ENCODE data around the gene DNLZ.

DNLZ gene

DNA sequence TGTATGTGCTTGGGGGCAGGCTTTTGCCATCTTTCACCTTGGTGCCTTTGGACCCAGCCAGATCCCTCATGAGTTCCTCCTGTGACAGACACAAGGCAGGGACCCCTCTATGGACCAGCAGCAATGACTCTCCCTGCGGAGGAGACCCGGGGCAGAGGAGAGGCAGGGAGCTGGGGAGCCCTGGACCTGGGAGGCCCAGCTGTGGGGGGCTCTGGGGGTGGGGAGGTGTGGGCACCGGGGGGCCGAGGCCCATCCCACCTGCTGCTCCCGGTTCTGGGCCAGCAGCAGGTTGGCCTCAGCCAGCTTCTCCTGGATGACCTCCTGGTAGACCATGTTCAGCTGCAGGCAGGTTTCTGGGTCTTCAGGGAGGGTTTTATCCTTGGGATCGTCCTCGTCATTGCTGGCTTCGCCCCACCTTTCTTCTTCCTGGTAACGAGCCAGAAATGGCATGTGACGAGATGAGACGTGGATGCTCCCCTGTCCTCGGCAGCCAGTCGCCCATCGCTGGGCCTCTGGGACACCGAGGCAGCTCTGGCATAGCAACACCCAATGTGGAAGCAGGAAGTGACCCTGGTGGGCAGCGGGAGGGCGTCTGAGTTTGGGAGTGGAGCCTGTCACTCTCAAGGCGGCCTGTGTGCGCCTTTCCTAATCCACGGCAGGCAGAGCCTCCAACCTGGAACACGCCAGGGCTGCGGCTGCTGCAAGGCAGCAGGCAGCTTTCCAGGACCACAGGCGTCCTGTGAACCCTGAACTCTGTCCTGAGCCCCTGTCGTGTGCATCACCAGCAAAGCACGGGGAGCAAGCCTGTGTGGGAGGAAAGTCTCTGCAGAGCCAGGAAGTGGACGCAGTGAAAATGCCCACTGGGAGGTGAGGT lies 32.0 kb upstream of the DNLZ start:
- DNase-seq = no peak

DNA sequence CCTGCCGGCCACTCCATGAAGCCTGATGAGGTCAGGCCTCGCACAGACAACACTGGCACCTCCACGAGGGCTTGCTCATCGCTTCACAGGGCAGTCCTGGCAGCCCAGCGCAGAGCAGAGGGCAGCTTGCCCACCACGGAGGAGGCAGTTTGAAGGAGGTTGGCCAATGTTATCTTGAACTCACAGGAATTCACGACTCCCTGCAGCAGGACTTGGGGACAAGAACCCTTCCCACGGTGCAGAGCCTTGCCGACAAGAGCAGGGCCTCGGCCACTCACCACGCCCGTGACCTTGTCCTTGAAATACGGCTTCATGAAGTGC lies 31.4 kb upstream of the DNLZ start:
- peak; percentile 50 for DNase-seq

DNA sequence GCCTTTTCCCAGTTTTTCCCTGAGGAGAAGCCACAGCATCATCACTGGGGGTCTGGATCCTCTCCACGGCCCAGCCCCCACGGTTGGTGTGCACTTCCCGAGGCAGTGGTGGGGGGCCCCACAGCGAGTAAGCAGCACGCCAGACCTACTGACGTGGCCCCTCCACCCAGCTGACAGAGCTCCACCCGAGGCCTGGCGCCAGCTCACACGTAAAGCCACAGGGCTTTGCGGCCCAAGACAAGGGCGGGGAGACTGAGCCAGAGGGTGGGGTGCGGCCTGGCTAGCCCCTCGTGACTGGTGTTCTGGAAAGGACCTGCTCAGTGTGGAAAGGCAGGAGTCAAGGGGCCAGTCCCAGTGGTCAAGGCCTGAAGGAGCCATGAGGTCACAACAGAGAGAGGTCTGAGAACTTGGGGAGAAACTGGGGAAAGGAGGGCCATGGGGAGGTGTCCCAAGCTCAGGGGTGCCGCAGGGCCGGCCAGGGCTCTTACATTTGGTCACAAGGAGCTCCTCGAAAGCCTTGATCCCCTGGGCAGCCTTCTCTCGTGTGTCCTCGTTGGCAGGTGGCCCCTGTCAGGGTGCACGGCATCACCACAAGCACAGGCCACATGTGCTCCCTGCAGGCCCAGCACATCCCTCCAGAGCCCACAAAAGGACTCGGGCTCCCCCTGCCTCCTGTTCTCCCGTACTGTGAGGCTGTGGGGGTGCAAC lies 30.9 kb upstream of the DNLZ start:
- peak; percentile 29 for DNase-seq

DNA sequence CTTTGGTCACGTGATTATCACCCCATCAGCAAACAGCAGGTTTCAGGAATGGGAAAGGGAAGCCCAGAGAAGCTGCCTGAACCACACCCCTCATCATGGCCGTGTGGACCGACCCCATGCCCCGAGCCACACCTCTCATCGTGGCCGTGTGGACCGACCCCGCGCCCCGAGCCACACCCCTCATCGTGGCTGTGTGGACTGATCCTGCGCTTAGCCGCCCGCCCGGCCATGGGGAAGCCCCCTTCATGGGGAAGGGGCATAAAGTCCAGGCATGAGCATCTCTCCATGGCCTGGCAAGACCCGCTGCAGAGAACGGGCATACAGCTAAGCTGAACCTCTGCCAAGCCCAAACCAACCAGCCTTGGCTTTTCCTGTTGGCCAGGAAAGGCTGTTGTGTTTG lies 30.0 kb upstream of the DNLZ start:
- DNase-seq = no peak

DNA sequence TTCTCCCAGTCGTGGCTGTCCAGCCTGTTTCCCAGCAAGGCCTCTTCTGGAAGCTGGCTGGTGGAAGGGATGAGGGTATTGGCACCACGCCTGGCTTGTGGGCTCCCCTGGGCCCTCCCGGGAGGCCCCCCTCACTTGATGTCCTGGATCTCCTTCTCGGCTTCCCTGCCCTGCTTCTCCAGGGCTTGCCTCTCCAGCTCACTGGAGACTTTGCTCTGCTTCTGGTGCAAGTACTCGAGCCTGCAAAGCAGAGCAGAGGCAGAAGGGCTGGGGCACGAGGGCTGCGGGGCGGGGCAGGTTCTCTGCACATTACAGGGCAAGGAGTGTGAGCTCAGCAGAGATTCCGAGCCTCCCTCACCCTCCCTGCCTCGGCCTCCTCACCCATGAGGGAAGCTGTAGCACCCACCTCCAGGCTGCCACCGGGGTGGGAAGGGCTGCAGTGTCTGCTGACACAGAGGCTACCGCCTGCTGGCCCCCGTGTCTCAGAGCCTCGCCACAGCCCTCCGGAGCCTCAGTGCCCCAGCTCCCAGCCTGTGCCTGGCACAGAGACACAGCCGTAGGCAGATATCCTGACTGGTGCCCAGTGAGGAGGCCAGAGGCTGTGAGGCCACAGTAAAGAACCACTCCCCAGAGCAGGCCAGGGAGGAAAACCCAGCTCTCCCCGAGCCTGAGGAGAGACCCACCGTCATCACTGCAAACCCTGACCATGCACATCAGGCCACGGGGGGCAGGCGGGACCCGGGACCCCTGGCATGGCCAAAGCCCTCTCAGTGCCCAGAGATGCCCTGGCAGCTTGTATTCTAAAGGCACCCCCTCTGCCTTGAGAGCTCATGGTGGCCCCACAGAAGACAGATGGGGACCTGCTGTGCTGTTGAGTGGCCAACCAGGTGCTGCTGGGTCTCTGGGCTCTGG lies 29.2 kb upstream of the DNLZ start:
- no peak for DNase-seq

DNA sequence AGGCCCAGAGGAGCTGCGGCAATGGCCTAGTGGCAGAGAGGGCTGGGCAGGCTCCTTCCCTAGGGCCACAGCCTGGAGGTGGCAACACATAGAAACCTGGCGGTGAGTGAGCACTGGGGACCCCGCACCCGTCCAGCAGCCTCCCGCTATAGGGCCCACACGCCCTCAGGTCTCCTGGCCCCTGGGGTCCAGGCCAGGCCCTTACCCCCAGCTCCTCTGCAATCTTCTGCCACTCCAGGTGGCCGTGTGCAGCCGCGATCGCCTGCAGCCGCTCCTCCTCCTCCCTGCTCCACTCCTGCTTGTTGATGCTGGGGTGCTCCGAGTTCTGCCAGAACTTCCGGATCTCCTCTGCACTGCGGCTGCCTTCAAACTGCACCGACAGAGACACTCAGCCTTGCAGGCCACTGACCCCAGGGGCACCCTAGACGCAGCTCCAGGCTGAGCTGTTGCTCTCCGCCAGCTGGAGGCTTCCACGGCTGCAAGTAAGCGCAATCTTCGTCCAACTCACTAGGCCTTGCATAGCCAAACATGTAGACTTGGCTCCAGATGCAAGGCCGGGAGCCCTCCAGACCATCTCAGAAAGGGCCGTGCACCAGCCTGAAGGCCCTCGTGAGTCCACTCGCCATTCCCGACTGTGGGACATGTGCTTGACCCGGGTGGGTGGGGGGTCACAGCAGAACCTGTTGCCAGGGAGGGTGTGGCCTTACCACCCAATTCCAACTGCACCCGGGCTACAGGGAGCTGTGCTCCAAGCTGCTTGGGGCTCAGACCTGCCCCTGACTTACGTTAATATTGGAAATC lies 28.4 kb upstream of the DNLZ start:
- DNase-seq = no peak

DNA sequence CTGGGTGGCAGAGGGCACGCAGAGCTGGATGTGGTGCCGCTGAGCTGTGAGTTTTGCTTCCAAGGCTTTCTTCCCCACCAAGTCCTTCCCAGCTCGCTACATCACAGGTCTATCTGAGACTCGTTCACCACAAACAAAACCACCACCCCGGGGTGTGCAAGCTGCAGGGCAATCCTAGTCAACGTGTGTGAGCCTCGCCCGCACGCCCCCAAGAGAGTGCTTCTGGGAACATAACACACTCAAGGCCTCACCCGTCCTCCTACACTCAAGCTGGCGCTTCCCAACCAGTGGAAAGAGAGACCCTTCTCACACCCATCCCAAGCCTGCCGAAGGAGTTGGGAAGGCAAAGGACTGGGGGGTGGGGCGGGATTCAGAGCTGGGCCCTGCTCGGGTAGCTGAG lies 25.9 kb upstream of the DNLZ start:
- DNase-seq = peak; percentile 70

DNA sequence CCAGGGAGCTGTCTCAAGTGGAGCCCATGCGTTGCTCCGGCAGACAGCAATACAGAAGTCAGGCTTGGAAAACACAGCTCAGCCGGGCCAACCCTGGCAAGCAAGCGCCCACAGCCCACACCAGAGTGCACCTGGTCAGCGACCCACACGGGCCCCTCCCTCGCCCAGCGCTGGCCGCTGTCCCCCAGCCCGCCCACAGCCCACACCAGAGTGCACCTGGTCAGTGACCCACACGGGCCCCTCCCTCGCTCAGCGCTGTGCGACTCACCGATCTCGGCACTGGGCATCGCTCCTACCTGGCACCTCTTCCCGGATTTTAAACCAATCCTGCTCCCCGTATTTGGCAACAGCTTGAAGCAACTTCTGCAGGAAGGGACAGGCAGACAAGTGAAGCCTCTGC lies 23.7 kb upstream of the DNLZ start:
- DNase-seq = no peak

DNA sequence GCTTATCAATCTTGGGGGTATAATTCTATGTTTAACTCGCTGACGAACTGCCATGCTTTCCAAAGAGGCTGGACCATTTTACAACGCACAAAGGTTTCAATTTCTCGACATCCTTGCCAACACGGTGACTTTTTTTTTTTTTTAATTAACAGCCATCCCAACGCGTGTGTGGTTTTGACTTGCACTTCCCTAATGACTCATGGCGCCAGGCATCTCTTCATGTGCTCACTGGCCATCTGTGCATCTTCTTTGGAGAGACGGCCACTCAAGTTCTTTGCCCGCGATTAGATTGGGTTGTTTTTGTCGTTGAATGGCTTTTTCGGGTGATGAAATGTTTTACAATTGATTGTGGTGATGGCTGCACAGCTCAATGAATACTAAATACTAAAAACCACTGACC lies 22.5 kb upstream of the DNLZ start:
- no peak for DNase-seq

DNA sequence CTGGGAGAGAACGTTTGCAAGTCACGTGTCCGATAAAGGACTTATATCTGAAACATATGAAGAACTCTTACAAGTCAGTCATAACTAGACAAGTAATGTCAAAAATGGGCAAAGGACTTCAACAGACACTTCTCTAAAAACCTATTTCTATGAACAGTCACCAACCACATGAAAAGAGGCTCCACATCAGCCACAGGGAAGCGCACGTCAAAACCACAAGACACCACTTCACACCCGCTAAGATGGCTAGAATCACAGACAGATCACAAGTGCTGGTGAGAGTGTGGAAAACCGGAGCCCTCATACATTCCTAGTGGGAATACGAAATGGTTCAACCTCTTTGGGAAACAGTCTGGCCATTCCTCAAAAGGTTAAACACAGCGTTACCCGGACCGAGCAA lies 21.5 kb upstream of the DNLZ start:
- DNase-seq = no peak

DNA sequence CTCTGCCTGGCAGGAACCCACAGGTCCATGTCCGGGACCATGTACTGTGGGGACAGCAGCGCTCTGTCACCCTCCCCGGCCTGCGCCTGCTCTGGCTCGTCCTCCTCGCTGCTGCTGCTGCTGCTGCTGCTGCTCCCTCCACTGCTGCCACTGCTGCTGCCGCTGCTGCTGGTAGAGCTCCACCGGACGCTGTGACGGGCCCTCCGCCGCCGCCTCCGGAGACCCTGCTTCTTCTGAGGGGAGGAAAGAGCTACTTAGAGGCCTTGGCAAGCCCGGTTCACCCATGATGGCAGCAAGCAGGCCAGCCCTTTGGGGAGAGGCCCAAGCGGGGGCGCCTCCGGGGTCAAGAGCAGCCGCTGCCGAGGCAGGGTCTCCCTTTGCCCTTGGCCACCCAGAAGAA lies 19.9 kb upstream of the DNLZ start:
- no peak for DNase-seq

DNA sequence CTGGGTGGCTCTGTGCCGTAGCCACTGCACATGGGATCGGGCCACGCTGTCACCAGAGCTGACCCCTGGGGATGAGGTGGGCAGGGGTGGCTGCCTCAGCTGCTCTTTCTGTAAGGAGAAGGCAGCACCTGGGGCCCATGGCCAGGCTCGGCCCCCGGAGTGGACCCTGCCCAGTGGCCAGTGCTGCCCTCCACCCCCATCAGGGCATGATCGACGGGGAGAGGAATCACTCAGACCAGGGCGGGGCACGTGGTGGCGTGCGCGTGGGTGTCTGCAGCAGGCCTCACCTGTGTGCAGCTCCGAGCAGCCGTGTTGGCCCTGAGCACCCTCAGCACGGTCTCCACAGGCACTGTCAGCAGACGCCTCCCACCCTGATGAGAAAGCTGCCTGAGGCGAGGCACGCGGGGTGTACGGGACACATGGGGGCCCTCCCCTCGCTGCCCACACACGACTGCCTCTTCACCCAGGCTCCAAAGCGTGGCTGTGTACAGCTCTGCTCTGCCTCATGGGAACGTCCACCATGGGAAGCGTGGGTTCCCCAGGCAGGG lies 18.5 kb upstream of the DNLZ start:
- no peak for DNase-seq

DNA sequence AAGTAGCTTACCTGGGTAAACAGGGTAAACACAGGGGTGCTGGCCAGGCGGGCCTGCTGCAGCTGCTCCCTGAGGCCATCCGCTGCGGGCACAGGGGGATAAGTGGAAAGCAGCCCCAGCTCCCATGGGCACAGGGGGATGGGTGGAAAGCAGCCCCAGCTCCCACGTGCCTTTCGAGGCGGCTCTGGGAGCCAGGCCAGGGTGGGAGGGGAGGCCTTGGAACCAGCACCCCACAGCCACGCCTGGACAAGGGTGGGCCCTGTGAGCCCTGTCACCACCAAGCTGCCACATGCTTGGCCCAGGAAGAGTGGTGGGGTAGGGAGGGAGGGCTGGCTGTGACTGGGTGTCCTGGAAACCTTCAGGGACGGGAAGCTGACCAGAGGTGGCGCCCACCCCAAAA lies 17.8 kb upstream of the DNLZ start:
- DNase-seq = no peak

DNA sequence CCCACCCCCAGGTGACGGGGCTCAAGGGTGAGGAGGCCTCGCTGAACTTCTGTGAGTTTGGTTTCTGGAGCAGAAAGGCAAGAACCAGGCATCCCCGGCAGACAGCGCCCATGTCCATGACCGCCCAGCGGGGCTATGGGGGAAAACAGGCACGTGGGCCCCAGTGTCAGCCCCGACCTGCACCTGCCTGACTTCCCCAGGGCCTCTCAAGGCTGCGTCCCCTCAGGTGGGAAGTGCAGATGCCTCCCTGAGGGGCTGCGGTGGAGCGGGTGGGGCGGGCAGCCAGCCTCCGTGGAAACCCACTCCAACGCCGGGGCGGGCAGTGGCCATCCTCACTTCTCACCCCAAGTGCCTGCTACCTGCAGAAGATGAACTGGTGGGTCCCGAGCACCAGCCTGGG lies 16.8 kb upstream of the DNLZ start:
- no peak for DNase-seq

DNA sequence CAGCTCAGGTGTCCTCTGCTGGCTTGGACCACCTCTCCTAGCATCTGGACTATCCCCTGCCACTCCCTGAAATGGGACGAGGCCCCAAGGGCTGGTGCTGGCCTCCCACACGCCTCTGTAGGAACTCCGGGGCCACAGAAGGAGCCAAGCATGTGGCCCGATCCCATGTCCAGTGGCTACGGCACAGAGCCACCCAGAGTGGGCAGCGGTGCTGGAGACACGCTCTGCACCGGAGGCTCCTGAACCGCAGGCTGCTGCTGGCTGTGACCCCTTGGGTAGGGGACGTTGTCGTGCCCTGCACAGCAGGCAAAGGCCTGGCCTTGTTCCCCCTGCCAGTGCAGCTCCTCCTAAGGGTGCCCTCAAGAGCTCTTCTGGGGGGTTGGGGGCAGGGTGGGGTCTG lies 16.3 kb upstream of the DNLZ start:
- no peak for DNase-seq

DNA sequence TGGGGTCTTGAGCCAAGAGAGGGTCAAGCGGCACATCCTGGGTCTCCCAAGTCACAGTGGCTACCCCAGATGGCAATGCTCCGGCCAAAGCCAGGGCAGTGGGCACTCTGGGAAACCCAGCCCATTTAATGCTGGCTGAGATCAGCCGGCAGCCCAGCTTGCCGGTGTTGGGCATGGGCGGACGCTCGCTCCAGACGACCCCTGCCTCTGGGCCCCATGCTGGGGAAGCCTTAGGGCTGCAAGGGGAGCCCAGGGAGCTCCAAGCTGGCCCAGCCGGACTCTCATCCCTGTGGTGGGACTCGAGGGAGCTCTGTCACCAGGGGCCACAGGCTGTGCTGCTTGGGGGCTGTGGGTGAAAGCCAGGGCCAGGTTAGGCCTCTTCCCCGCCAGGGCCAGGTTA lies 15.9 kb upstream of the DNLZ start:
- DNase-seq = no peak

DNA sequence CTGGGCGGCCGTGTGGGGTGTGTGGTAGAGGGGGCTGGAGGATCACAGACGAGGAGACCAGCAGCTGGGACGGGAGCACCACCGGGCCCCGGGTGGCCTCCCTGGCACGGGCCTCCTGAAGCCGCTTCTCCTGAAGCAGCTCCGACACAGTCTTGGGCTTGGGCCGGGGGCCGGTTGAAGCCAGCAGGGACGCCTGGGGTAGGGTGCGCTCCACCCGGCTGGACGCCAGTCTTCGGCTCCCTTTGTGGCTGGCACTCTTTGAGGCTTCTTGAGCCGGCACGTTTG lies 15.4 kb upstream of the DNLZ start:
- no peak for DNase-seq

DNA sequence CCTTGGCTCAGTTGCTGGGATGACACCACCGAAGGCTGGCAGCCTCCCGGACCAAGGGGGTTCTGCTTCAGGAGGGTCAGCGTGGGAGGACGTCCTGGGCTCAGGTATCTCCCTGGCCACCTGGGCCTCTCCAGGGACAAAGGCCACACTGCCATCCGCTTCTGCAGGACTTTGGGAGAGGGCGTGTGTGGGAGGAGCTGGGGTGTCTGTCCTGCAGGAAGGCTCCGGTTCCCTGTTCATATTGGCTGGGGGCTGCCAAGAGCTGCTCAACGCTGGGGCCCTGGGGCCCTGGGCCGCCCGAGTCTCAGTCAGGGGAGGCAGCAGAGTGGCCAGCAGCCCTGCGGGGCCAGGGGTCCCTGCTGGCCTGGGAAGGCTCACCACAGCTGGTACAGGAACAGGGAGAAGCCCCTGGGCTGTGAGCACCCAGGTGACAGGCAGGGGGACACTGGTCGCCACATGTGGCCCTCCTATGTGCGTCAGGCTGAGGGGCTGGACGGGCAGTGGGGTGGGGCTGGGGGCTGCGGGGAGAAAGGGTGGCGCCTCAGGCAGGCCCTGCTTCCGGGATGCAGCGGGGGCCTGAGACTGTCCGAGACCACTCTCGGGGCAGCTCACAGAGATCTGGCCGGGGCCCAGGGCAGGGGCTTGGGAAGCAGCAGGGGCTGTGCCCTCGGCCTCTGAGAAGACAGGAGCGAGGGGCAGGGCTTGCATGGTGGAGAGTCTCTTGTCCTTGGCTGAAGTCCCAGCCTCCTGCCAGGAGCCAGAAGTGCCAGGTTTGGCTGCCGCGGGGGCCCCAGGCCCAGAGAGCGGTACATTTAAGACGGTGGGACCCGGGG lies 14.8 kb upstream of the DNLZ start:
- DNase-seq = no peak

DNA sequence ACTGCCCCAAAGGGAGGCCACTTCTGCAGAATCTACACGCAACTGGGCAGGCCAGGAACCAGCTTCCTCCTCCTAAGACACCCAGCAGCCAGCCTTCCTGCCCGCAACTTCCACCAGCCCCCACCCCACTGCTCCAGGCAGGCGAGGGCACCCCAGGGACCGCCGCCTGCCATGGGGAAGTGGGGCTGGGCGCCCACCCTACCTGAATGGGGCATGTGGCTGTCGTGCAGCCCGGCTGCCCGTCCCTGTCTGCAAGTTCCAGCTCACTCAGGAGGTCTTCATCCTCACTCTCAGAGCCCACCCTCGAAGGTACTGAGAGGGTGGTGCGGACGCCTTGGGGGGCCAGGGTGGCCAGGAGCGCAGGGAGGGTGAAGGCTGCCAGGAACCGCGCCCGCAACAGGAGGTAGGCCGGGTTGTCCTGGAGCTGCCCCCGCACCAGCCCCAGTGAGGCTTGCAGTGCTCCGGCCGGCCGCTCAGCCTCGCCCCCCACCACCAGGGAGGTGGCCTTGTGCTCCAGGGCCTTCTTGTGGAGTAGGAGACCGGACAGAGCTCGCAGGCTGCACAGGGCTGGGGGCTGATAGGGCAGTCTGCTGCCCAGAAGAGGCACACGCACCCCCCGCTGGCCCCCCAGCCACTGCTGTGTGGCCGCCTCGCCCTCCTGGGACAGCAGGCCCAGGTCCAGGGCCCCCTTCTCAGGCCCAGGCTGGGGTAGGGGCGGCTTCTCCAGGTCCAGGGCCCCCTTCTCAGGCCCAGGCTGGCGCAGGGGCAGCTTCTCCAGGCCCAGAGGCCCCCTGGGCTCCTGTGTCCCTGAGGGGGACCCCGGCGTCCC lies 14.0 kb upstream of the DNLZ start:
- DNase-seq = no peak

DNA sequence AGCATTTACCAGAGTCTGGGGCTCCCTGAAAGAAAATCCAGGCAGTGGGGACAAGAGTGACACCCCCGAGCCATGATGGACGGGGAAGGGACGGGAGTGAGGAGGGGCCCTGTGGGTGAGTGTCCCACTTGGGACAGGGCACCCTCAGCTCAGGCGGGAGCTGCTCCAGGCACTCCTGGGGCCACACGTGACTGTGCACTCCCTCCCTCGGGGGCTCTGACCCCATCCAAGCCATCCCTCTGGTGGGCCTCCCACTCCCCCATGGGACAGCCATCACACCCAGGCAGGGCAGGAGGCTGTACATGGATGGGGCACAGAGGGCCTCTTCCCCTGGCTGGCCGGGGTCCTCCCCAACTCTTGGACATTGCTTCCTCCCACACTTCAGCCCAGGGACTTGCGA lies 12.9 kb upstream of the DNLZ start:
- no peak for DNase-seq

DNA sequence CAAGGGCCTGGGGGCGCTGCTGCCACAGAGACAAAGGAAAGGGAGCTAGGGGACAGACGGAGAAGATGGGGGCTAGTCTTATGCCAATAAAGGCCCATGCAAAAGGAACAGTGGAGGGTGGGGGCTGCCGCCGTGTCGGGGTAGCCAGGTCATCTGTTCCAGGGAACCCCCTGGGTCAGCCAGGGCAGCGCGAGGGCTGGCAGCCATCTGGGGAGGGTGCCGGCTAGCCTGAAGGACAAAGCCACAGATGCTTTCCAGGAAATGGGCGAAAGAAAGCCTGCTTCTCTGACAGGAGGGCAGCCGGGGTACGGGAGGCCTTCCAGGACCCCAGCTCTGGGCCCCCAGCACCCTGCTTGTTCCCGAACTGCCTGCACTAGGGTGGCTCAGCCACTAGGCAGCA lies 11.6 kb upstream of the DNLZ start:
- no peak for DNase-seq
